Measurements from ENCODE around the gene MAOB. TPM values are rescaled to one million over a fixed set of nuclear protein-coding genes. Genes with fewer than 3 reads are reported as not detected.

The MAOB gene
- total and polyA plus RNA-seq, 10 of the 15 experiments (the other 5 are each of a cell fraction or from before 2014, with no cell fraction given): 0.21 TPM; not detected in 9

GRCh38 chrX:43735534-43735933 lies 146.7 kb downstream of the MAOB start:
- ChIA-PET CTCF (interaction anchor here (1.1 kb wide), 1 partner anchor 10 kb away, joined by 4 read pairs; no protein-coding TSS in a partner anchor), RAD21 (ENCODE audit: unreplicated experiment) (no interaction called here)

More at GRCh38 chrX:43735534-43735933, 146.7 kb downstream of the MAOB start:
- no peak overlapping the region for H3K4me3 ChIP-seq
- no peak for FAIRE-seq
- no peaks in the 10 kb centered on the region for H4K20me1 ChIP-seq (ENCODE audit: control insufficient read depth, insufficient read depth)
- no TSS peak for BruUV-seq (replicated peaks)
- H3K79me2 ChIP-seq (ENCODE audit: control insufficient read depth, insufficient read depth, low read length): no peaks in the 10 kb centered on the region
- SMC1A ChIA-PET (ENCODE audit: uncharacterized antibody, unreplicated experiment): no interaction called here
- intact Hi-C loops (cut with micrococcal nuclease; ENCODE audit: unreplicated experiment) (no loop called here), in situ Hi-C loops (cut with MboI) (no loop called here)
- H3K27ac ChIP-seq (ENCODE audit: control insufficient read depth, insufficient read depth): no peak overlapping the region
- H3K9me3 ChIP-seq (replicated peaks; ENCODE audit: control insufficient read depth, insufficient read depth, low read length): no peaks in the 10 kb centered on the region
- no peaks in the 10 kb centered on the region for H3K27me3 ChIP-seq (replicated peaks in 1 of 2; ENCODE audit: control insufficient read depth in 2 of 2, insufficient read depth in 2 of 2, low read length in 1 of 2)
- 13% methylated on average over 6 of the region's 6 CpGs for WGBS (ENCODE audit: insufficient coverage, insufficient replicate concordance, low lambda C conversion rate, missing lambda C conversion rate)
- ATAC-seq: no peak
- H3K4me2 ChIP-seq (ENCODE audit: control insufficient read depth, insufficient read depth): no peak overlapping the region
- TF ChIP-seq HDGF (IDR thresholded peaks at IDR 0.05): no peak
- no peak for TF ChIP-seq NKRF (conservative IDR thresholded peaks at IDR 0.05)
- TF ChIP-seq CBFB (IDR thresholded peaks at IDR 0.05; ENCODE audit: low read depth): no peak
- TF ChIP-seq IRF3 (IDR thresholded peaks at IDR 0.05): no peak
- no peak for TF ChIP-seq CBX3 (IDR thresholded peaks at IDR 0.05; ENCODE audit: borderline replicate concordance, low read depth)
- no peak for TF ChIP-seq EED (IDR thresholded peaks at IDR 0.05; ENCODE audit: low read depth)
- H3K36me3 ChIP-seq (ENCODE audit: control insufficient read depth in 2 of 2, insufficient read depth in 2 of 2, low read length in 1 of 2): no peaks in the 10 kb centered on the region
- DNase-seq (ENCODE audit: low read depth, low spot score): no peak
- POLR2A ChIA-PET: no interaction called here
- H3K4me1 ChIP-seq (ENCODE audit: control insufficient read depth, insufficient read depth, low read length): no peaks in the 10 kb centered on the region
- H2AFZ ChIP-seq (ENCODE audit: control insufficient read depth, low read depth, low read length): no peak overlapping the region
- H3K9ac ChIP-seq (ENCODE audit: control insufficient read depth, insufficient read depth, low read length): no peak overlapping the region
